Calu3 (cell line): ENCODE data around the gene PCNT. TPM values are rescaled to one million over a fixed set of nuclear protein-coding genes. Genes with fewer than 3 reads are reported as not detected.

Source experiments
- BruUV-seq: library from RNA; stranded (reverse); fragments of 400-500 nt; replicated peaks from 2 replicates; lab custom pipeline; 2021; lab: Mats Ljungman, UMichigan
- CTCF ChIA-PET: fragments of 300-600 bp; sonication (Branson Sonifier 250); formaldehyde crosslinking; loops from one replicate; lab custom pipeline; 2022; ENCODE audit warnings: antibody characterized with exemption; lab: Charles Lee
- DNase-seq: peaks from one replicate; pipeline ENCODE4 v3.0.0; 2022
- H3K27ac Mint-ChIP-seq: one replicate; pipeline ENCODE4 v1.8.0; 2022; ENCODE audit warnings: mixed read lengths; ENCODE audit not compliant: unreplicated experiment
- H3K27me3 Mint-ChIP-seq: one replicate; pipeline ENCODE4 v1.8.0; 2022; ENCODE audit warnings: mixed read lengths; ENCODE audit not compliant: unreplicated experiment
- H3K36me3 Mint-ChIP-seq: one replicate; pipeline ENCODE4 v1.8.0; 2022; ENCODE audit warnings: mild to moderate bottlenecking, moderate library complexity, mixed read lengths; ENCODE audit not compliant: insufficient read depth, unreplicated experiment
- H3K4me1 Mint-ChIP-seq: one replicate; pipeline ENCODE4 v1.8.0; 2022; ENCODE audit warnings: mild to moderate bottlenecking, low read depth, mixed read lengths; ENCODE audit not compliant: unreplicated experiment
- H3K4me3 Mint-ChIP-seq: one replicate; pipeline ENCODE4 v1.8.0; 2022; ENCODE audit warnings: mild to moderate bottlenecking, low read depth, moderate library complexity, mixed read lengths; ENCODE audit not compliant: unreplicated experiment
- H3K9me3 Mint-ChIP-seq: one replicate; pipeline ENCODE4 v1.8.0; 2022; ENCODE audit warnings: low read depth, mixed read lengths; ENCODE audit not compliant: unreplicated experiment
- CTCF ChIP-seq: fragments of 200-600 bp; IDR thresholded peaks from one replicate; pipeline ENCODE4 v1.8.0; 2022; ENCODE audit warnings: antibody characterized with exemption; ENCODE audit not compliant: unreplicated experiment
- intact Hi-C: fragments of 100-400 bp; cut with micrococcal nuclease; formaldehyde crosslinking; loops from one replicate; pipeline ENCODE4 v1.10.0; 2022; ENCODE audit not compliant: unreplicated experiment
- total RNA-seq: library from RNA; stranded (reverse); gene quantifications from 2 replicates; pipeline ENCODE4 v1.2.3, GENCODE V29; 2022

PCNT gene
- total RNA-seq, 1 experiment from 2014 or later, result 32.2 TPM

- no peak for TF ChIP-seq CTCF
- CTCF ChIA-PET, result no interaction called here
- H3K4me1 Mint-ChIP-seq, result no peaks in the 10 kb centered on the region
- no peak overlapping the region for H3K4me3 Mint-ChIP-seq
- H3K27me3 Mint-ChIP-seq, result no peaks in the 10 kb centered on the region
- intact Hi-C loops, result no loop called here
- H3K27ac Mint-ChIP-seq, result no peak overlapping the region
- no peaks in the 10 kb centered on the region for H3K9me3 Mint-ChIP-seq
- BruUV-seq, result no TSS peak
- DNase-seq, result no peak
- H3K36me3 Mint-ChIP-seq, result peaks cover 10% of the 10 kb centered on the region
Measured at GRCh38 chr21:46376856-46377453, 53.0 kb downstream of the PCNT start.

DNA sequence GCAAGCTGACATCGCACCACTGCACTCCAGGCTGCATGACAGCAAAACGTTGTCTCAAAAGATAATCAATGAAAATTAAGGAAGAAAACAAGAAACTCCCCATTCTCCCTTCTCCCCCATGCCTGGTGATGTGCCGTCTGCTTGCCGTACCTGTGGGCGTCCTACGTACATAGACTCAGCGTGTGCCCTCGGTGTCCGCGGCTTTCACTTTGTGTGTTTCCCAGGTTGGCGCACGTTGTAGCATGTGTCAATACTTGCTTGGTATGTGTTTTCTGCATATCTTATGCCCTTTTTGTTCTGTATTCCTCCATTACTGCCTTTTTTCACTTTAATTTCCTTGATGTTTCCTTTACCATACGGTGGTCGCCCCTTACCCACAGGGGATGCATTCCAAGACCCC is 53.8 kb downstream of the PCNT start:
- intact Hi-C loops, result no loop called here

DNA sequence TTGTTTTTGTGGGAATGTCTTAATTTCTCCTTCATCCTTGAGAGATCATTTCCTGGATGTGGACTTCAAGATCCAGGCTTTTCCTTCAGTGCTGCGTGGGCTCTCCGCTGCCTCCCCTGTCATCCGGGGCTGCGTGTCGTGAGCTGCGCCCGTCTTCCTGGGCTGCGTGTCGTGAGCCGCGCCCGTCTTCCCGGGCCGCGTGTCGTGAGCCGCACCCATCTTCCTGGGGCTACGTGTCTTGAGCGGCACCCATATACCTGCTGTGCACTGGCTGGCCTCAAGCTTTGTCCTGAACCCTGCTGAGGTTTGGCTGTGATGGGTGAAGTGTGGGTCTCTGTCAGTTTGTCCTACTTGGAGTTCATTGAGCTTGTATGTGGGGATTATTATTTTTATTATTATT is 55.1 kb downstream of the PCNT start:
- Mint-ChIP-seq H3K9me3 (no peaks in the 10 kb centered on the region), H3K36me3 (peaks cover 5% of the 10 kb centered on the region), H3K27me3 (no peaks in the 10 kb centered on the region), H3K4me3 (no peak overlapping the region), H3K27ac (no peak overlapping the region), H3K4me1 (no peaks in the 10 kb centered on the region)
- intact Hi-C loops, result no loop called here
- DNase-seq, result no peak
- no TSS peak for BruUV-seq
- CTCF ChIA-PET, result interaction anchor here (0.7 kb wide), 1 partner anchor 60 kb away, joined by 3 read pairs; no protein-coding TSS in a partner anchor
- TF ChIP-seq CTCF, result no peak

More for the DNA sequence above, 53.8 kb downstream of the PCNT start:
- Mint-ChIP-seq H3K27ac (no peak overlapping the region), H3K4me3 (no peak overlapping the region), H3K9me3 (no peaks in the 10 kb centered on the region), H3K4me1 (no peaks in the 10 kb centered on the region), H3K36me3 (peaks cover 7% of the 10 kb centered on the region), H3K27me3 (no peaks in the 10 kb centered on the region)
- BruUV-seq, result no TSS peak
- no peak for DNase-seq
- TF ChIP-seq CTCF, result no peak
- CTCF ChIA-PET, result no interaction called here

DNA sequence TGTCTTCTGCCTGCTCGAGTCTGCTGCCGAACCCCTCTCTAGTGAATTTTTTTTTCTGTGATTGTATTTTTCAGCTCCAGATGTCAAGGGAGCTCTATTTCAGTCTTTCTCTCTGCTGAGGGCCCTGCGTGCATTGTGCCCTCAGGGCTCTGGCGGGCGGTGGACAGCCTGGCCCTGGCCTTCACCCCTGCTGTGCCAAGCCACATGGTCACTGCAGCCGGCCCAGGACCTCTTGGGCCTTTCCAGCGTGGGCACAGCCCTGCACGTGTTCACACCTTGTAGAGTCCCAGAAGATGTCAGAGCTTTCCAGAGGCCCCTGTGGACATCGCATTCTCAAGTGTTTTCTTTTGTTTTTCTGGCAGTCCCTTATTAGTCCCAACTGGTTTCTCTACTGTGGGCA is 55.7 kb downstream of the PCNT start:
- BruUV-seq, result no TSS peak
- CTCF ChIA-PET, result no interaction called here
- no peak overlapping the region for H3K27ac Mint-ChIP-seq
- peaks cover 5% of the 10 kb centered on the region for H3K36me3 Mint-ChIP-seq
- no peaks in the 10 kb centered on the region for H3K27me3 Mint-ChIP-seq
- no peaks in the 10 kb centered on the region for H3K9me3 Mint-ChIP-seq
- intact Hi-C loops, result no loop called here
- H3K4me1 Mint-ChIP-seq, result no peaks in the 10 kb centered on the region
- DNase-seq, result no peak
- no peak for TF ChIP-seq CTCF
- no peak overlapping the region for H3K4me3 Mint-ChIP-seq
